ENCODE measurements around the gene LRRC39. TPM values are rescaled to one million over a fixed set of nuclear protein-coding genes. Genes with fewer than 3 reads are reported as not detected.

The LRRC39 gene
- total RNA-seq (1 to 10 TPM; 2.9 to 4.6 TPM), polyA plus RNA-seq (ENCODE audit: insufficient read depth, low read depth, low replicate concordance) (15.6 TPM)
- long read RNA-seq, donor 1, partial matches to known transcripts: 0 of 1 reads
- long read RNA-seq, donor 1, other reads (novel, unspliced or antisense): 0 of 1 reads
- long read RNA-seq, donor 2, partial matches to known transcripts: 25 of 25 reads
- long read RNA-seq, donor 2, other reads (novel, unspliced or antisense): 0 of 25 reads

- H3K36me3 ChIP-seq (ENCODE audit: low read depth, missing control alignments): no peaks in the 10 kb centered on the region
- 63 to 66% methylated on average over 5 of the region's 5 CpGs for WGBS, 2 donors
- H3K4me1 ChIP-seq: no peaks in the 10 kb centered on the region
- no peak for DNase-seq
- H3K9me3 ChIP-seq: no peaks in the 10 kb centered on the region
- intact Hi-C loops (cut with DNase I; ENCODE audit: low total_unique reads): no loop called here
- TF ChIP-seq CTCF (IDR thresholded peaks at IDR 0.05): no peak
- TF ChIP-seq POLR2A (IDR thresholded peaks at IDR 0.05): no peak
- H3K27ac ChIP-seq: no peak within 1 kb of the TSS
- no peaks in the 10 kb centered on the region for H3K27me3 ChIP-seq
- no peak within 1 kb of the TSS for H3K4me3 ChIP-seq
These were observed at the start of gene LRRC39 for GRCh38 chr1:100178091-100178490. Gene LRRC39, minus strand, starts transcription at chr1:100178256. Its CDS starts 9,740 bp downstream, at chr1:100168516.

DNA sequence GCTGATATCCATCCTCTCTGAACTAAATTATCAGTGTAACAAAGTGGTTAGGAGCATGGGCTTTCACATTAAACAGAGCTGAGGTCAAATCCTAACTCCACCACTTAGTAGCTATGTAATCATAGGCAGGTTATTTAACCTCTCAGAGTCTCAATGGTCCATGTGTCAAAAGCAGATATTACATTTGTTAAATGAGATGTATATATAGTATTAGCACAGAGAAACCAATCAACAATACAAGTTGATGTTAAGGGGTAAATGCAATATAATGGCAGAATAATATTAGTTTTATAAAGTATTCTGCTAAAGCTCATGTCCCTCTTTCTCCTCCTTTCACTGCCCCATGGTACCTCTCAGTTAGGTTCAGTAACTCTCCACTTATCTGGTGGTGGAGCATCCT, 44.4 kb upstream of the LRRC39 start:
- Histone ChIP-seq H3K4me3 (no peak overlapping the region), H3K27me3 (no peaks in the 10 kb centered on the region), H3K27ac (no peak overlapping the region), H3K9me3 (no peaks in the 10 kb centered on the region), H3K36me3 (ENCODE audit: low read depth, missing control alignments) (no peaks in the 10 kb centered on the region), H3K4me1 (no peaks in the 10 kb centered on the region)
- intact Hi-C loops (cut with DNase I; ENCODE audit: low total_unique reads): no loop called here
- TF ChIP-seq POLR2A (IDR thresholded peaks at IDR 0.05) (no peak), CTCF (IDR thresholded peaks at IDR 0.05) (no peak)
- DNase-seq: no peak

DNA sequence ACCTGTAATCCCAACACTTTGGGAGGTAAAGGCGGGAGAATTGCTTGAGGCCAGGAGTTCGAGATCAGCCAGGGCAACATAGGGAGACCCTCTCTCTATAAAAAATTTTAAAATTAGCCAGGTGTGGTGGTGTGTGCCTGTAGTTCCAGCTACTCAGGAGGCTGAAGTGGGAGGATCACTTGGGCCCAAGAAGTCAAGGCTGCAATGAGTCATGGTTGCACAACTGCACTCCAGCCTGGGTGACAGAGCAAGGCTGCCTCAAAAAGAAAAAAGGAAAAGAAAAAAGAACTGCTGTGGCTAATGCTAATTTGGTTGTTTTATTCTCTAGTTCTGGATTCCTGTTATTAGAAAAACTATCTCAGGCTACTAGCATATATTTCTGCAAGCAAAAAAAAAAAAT, 41.8 kb upstream of the LRRC39 start:
- Histone ChIP-seq H3K27me3 (no peaks in the 10 kb centered on the region), H3K4me3 (no peak overlapping the region), H3K36me3 (ENCODE audit: low read depth, missing control alignments) (no peaks in the 10 kb centered on the region), H3K4me1 (no peaks in the 10 kb centered on the region), H3K9me3 (no peaks in the 10 kb centered on the region), H3K27ac (no peak overlapping the region)
- DNase-seq: no peak
- no peak for TF ChIP-seq CTCF (IDR thresholded peaks at IDR 0.05)
- 90 to 97% methylated on average over 2 of the region's 2 CpGs for WGBS, 2 donors
- intact Hi-C loops (cut with DNase I; ENCODE audit: low total_unique reads): no loop called here

GRCh38 chr1:100219457-100219856, 41.4 kb upstream of the LRRC39 start:
- WGBS, 2 donors: 90 to 91% methylated on average over 5 to 6 of the region's 6 CpGs
- no peaks in the 10 kb centered on the region for H3K27me3 ChIP-seq
- no peaks in the 10 kb centered on the region for H3K36me3 ChIP-seq (ENCODE audit: low read depth, missing control alignments)
- no peak for TF ChIP-seq CTCF (IDR thresholded peaks at IDR 0.05)
- no peak for TF ChIP-seq POLR2A (IDR thresholded peaks at IDR 0.05)
- no peak overlapping the region for H3K27ac ChIP-seq
- no peak for DNase-seq
- no peaks in the 10 kb centered on the region for H3K4me1 ChIP-seq
- H3K9me3 ChIP-seq: no peaks in the 10 kb centered on the region
- intact Hi-C loops (cut with DNase I; ENCODE audit: low total_unique reads): no loop called here
- H3K4me3 ChIP-seq: no peak overlapping the region

DNA sequence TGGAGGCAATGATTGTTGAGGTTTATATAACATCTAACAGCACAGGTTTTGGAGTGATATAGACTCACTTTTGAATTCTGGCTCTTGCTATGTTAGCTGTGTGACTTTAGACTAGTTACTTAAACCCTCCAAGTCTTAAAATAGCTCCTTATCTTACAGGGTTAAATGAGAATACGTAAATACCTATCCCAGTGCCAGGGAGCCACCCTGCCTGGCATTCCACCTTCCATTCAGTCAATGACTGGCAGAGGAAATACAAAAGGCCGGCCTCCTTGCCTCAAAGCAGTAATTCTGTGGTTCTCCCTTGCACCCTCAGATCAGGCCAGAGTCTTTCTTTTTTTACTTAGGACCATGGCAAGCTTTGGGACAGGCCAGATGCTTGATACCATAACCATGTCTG, 39.8 kb upstream of the LRRC39 start:
- 74 to 86% methylated on average over 2 of the region's 2 CpGs for WGBS, 2 donors
- DNase-seq: no peak
- Histone ChIP-seq H3K4me3 (no peak overlapping the region), H3K9me3 (no peaks in the 10 kb centered on the region), H3K27ac (no peak overlapping the region), H3K27me3 (no peaks in the 10 kb centered on the region), H3K36me3 (ENCODE audit: low read depth, missing control alignments) (no peaks in the 10 kb centered on the region), H3K4me1 (no peaks in the 10 kb centered on the region)
- TF ChIP-seq POLR2A (IDR thresholded peaks at IDR 0.05): no peak
- no peak for TF ChIP-seq CTCF (IDR thresholded peaks at IDR 0.05)
- intact Hi-C loops (cut with DNase I; ENCODE audit: low total_unique reads): no loop called here

All from testis (tissue), 5 donors.